Muscle of back (tissue), 11 donors: Measurements from ENCODE around the gene BMAL1. TPM values are rescaled to one million over a fixed set of nuclear protein-coding genes. Genes with fewer than 3 reads are reported as not detected.

Experiments
- DNase-seq, 3 donors: peaks; one replicate each; pipeline versions ENCODE4 v3.0.0 to v3.0.0-alpha.2; 2013
- polyA plus RNA-seq, 10 donors: library from polyadenylated mRNA; unstranded; fragments of 120-200 nt; gene quantifications; one replicate each; pipeline ENCODE4 v1.2.1, GENCODE V29; 2013; ENCODE audit not compliant: insufficient read length in 10 of 10

Gene BMAL1
- polyA plus RNA-seq, 10 donors, result 5.2 to 13.4 (median 8.7) TPM

- DNase-seq, result peak in 1 of 3 donors; percentile 87
These were observed 61.9 kb downstream of the BMAL1 start for GRCh38 chr11:13339195-13340153.

GRCh38 chr11:13341026-13341425 is 63.4 kb downstream of the BMAL1 start:
- no peak for DNase-seq

GRCh38 chr11:13343067-13343466 is 65.5 kb downstream of the BMAL1 start:
- no peak for DNase-seq

GRCh38 chr11:13343931-13344717 is 66.5 kb downstream of the BMAL1 start:
- peak; percentile 65 to 76 (median 65) for DNase-seq

GRCh38 chr11:13344818-13345217 is 67.2 kb downstream of the BMAL1 start:
- DNase-seq, result no peak

GRCh38 chr11:13346470-13346869 is 68.9 kb downstream of the BMAL1 start:
- no peak for DNase-seq

- no peak for DNase-seq
These were observed 70.3 kb downstream of the BMAL1 start for GRCh38 chr11:13347901-13348300.

GRCh38 chr11:13348305-13348704 is 70.7 kb downstream of the BMAL1 start:
- DNase-seq, result no peak

GRCh38 chr11:13349046-13349445 is 71.5 kb downstream of the BMAL1 start:
- no peak for DNase-seq

- DNase-seq, result no peak
These were observed 72.0 kb downstream of the BMAL1 start for GRCh38 chr11:13349581-13349980.

GRCh38 chr11:13352711-13353110 is 75.1 kb downstream of the BMAL1 start:
- no peak for DNase-seq

GRCh38 chr11:13354335-13354734 is 76.7 kb downstream of the BMAL1 start:
- no peak for DNase-seq

- no peak for DNase-seq
These were observed 77.6 kb downstream of the BMAL1 start for GRCh38 chr11:13355191-13355590.

GRCh38 chr11:13357232-13357631 is 79.6 kb downstream of the BMAL1 start:
- DNase-seq, result no peak

- peak in 1 of 3 donors; percentile 43 for DNase-seq
These were observed 81.1 kb downstream of the BMAL1 start for GRCh38 chr11:13358596-13359270.

- no peak for DNase-seq
These were observed 85.1 kb downstream of the BMAL1 start for GRCh38 chr11:13362596-13363109.

- no peak for DNase-seq
These were observed 86.8 kb downstream of the BMAL1 start for GRCh38 chr11:13364388-13364787.

GRCh38 chr11:13366266-13367026 is 88.9 kb downstream of the BMAL1 start:
- DNase-seq, result no peak

GRCh38 chr11:13367115-13367514 is 89.5 kb downstream of the BMAL1 start:
- no peak for DNase-seq

GRCh38 chr11:13368041-13368446 is 90.5 kb downstream of the BMAL1 start:
- no peak for DNase-seq

- no peak for DNase-seq
These were observed 95.6 kb downstream of the BMAL1 start for GRCh38 chr11:13373216-13373615.
